Measurements from ENCODE around the gene APLP2.
"Not testable (repeated sequence)": the region's sequence is repeated elsewhere in the genome, so short reads cannot be mapped to it uniquely, and the experiment has no call there.

APLP2 gene

GRCh38 chr11:130178441-130179339 lies 109.0 kb downstream of the APLP2 start:
- no peak for DNase-seq

GRCh38 chr11:130179396-130180306 lies 110.0 kb downstream of the APLP2 start:
- DNase-seq: peak; percentile 32

GRCh38 chr11:130180491-130180890 lies 110.8 kb downstream of the APLP2 start:
- DNase-seq: no peak

GRCh38 chr11:130180896-130181294 lies 111.2 kb downstream of the APLP2 start:
- DNase-seq: no peak

- peak; percentile 46 for DNase-seq
Observed at GRCh38 chr11:130181295-130182272, 111.9 kb downstream of the APLP2 start.

GRCh38 chr11:130183878-130184610 lies 114.3 kb downstream of the APLP2 start:
- no peak for DNase-seq

GRCh38 chr11:130187096-130187495 lies 117.4 kb downstream of the APLP2 start:
- no peak for DNase-seq

GRCh38 chr11:130188047-130188446 lies 118.4 kb downstream of the APLP2 start:
- no peak for DNase-seq

GRCh38 chr11:130188585-130189347 lies 119.1 kb downstream of the APLP2 start:
- DNase-seq: no peak

GRCh38 chr11:130189492-130190210 lies 120.0 kb downstream of the APLP2 start:
- DNase-seq: no peak

GRCh38 chr11:130190371-130190881 lies 120.7 kb downstream of the APLP2 start:
- no peak for DNase-seq

GRCh38 chr11:130191896-130192295 lies 122.2 kb downstream of the APLP2 start:
- no peak for DNase-seq

GRCh38 chr11:130192845-130193267 lies 123.2 kb downstream of the APLP2 start:
- DNase-seq: no peak

- DNase-seq: not testable (repeated sequence)
Observed at GRCh38 chr11:130193551-130193950, 123.9 kb downstream of the APLP2 start.
